ENCODE data around the gene TSTD1.
"Not testable (repeated sequence)": the region's sequence is repeated elsewhere in the genome, so short reads cannot be mapped to it uniquely, and the experiment has no call there.

Gene TSTD1

DNA sequence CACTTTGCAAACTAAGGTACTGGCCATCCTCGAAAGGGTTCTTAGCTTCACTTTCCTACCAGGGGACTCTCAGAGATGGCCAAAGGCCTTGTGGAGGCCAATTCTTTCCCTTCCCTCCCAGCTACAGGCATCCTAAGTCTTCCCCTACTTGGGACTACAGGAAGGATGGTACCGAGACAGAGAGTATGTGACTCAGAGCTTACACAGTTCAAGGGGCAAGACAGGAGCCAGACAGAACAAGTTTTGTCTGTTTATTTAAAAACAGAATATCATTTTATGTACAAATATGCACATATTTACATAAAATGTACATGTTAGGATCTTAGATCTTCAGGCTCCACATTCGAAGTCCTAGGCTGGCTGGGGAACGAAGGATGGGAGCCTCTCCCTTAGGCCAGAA is 32.0 kb upstream of the TSTD1 start:
- no peak for DNase-seq (ENCODE audit: insufficient read length, low spot score)
- no peak for FAIRE-seq
- TF ChIP-seq TAF1 (IDR thresholded peaks at IDR 0.05; ENCODE audit: low read depth, low read length) (no peak), PAX5 (IDR thresholded peaks at IDR 0.05; ENCODE audit: insufficient read depth, low read length, severe bottlenecking) (no peak), SPI1 (IDR thresholded peaks at IDR 0.05; ENCODE audit: low read depth, low read length) (no peak), POU2F2 (IDR thresholded peaks at IDR 0.05; ENCODE audit: low read depth, low read length) (no peak), POLR2A (IDR thresholded peaks at IDR 0.05; ENCODE audit: low read depth, low read length) (no peak), POLR2AphosphoS5 (IDR thresholded peaks at IDR 0.05; ENCODE audit: low read depth, low read length) (no peak)

- DNase-seq (ENCODE audit: insufficient read length, low spot score) = peak; percentile 90
- TF ChIP-seq POLR2A (IDR thresholded peaks at IDR 0.05; ENCODE audit: low read depth, low read length) (peak; percentile 87), SPI1 (IDR thresholded peaks at IDR 0.05; ENCODE audit: low read depth, low read length) (peak; percentile 73), TAF1 (IDR thresholded peaks at IDR 0.05; ENCODE audit: low read depth, low read length) (peak; percentile 65; the same call in 1 of the 2 replicates), POLR2AphosphoS5 (IDR thresholded peaks at IDR 0.05; ENCODE audit: low read depth, low read length) (peak; percentile 95), POU2F2 (IDR thresholded peaks at IDR 0.05; ENCODE audit: low read depth, low read length) (peak; percentile 47; the same call in 1 of the 2 replicates), PAX5 (IDR thresholded peaks at IDR 0.05; ENCODE audit: insufficient read depth, low read length, severe bottlenecking) (no peak)
- FAIRE-seq = peak; percentile 99
These were observed 31.0 kb upstream of the TSTD1 start, which contains the start of gene ARHGAP30 for GRCh38 chr1:161069731-161070270. Gene ARHGAP30 (minus strand): TSS chr1:161069891. CDS start chr1:161069624, 267 bp downstream.

GRCh38 chr1:161069241-161069640 is 30.5 kb upstream of the TSTD1 start:
- FAIRE-seq (no peak), DNase-seq (ENCODE audit: insufficient read length, low spot score) (no peak)
- TF ChIP-seq PAX5 (IDR thresholded peaks at IDR 0.05; ENCODE audit: insufficient read depth, low read length, severe bottlenecking) = no peak
- no peak for TF ChIP-seq SPI1 (IDR thresholded peaks at IDR 0.05; ENCODE audit: low read depth, low read length)
- TF ChIP-seq TAF1 (IDR thresholded peaks at IDR 0.05; ENCODE audit: low read depth, low read length) = no peak
- TF ChIP-seq POLR2A (IDR thresholded peaks at IDR 0.05; ENCODE audit: low read depth, low read length) = no peak; the same call in 1 of the 2 replicates
- TF ChIP-seq POU2F2 (IDR thresholded peaks at IDR 0.05; ENCODE audit: low read depth, low read length) = no peak
- no peak for TF ChIP-seq POLR2AphosphoS5 (IDR thresholded peaks at IDR 0.05; ENCODE audit: low read depth, low read length)

GRCh38 chr1:161068306-161069234 is 29.8 kb upstream of the TSTD1 start:
- TF ChIP-seq POLR2AphosphoS5 (IDR thresholded peaks at IDR 0.05; ENCODE audit: low read depth, low read length) = peak; percentile 48
- TF ChIP-seq PAX5 (IDR thresholded peaks at IDR 0.05; ENCODE audit: insufficient read depth, low read length, severe bottlenecking) = no peak
- peak; percentile 71 for TF ChIP-seq SPI1 (IDR thresholded peaks at IDR 0.05; ENCODE audit: low read depth, low read length)
- peak; percentile 35; the same call in 1 of the 2 replicates for TF ChIP-seq TAF1 (IDR thresholded peaks at IDR 0.05; ENCODE audit: low read depth, low read length)
- TF ChIP-seq POLR2A (IDR thresholded peaks at IDR 0.05; ENCODE audit: low read depth, low read length) = peak; percentile 72
- no peak for TF ChIP-seq POU2F2 (IDR thresholded peaks at IDR 0.05; ENCODE audit: low read depth, low read length)
- DNase-seq (ENCODE audit: insufficient read length, low spot score) (no peak), FAIRE-seq (peak; percentile 96)

- FAIRE-seq (no peak), DNase-seq (ENCODE audit: insufficient read length, low spot score) (no peak)
- TF ChIP-seq PAX5 (IDR thresholded peaks at IDR 0.05; ENCODE audit: insufficient read depth, low read length, severe bottlenecking) (no peak), POU2F2 (IDR thresholded peaks at IDR 0.05; ENCODE audit: low read depth, low read length) (no peak), POLR2AphosphoS5 (IDR thresholded peaks at IDR 0.05; ENCODE audit: low read depth, low read length) (no peak), SPI1 (IDR thresholded peaks at IDR 0.05; ENCODE audit: low read depth, low read length) (no peak), TAF1 (IDR thresholded peaks at IDR 0.05; ENCODE audit: low read depth, low read length) (no peak), POLR2A (IDR thresholded peaks at IDR 0.05; ENCODE audit: low read depth, low read length) (no peak)
These were observed 27.9 kb upstream of the TSTD1 start for GRCh38 chr1:161066694-161067093.

GRCh38 chr1:161065681-161066080 is 26.9 kb upstream of the TSTD1 start:
- DNase-seq (ENCODE audit: insufficient read length, low spot score); FAIRE-seq: not testable (repeated sequence)

GRCh38 chr1:161063936-161064335 is 25.2 kb upstream of the TSTD1 start:
- DNase-seq (ENCODE audit: insufficient read length, low spot score); FAIRE-seq: not testable (repeated sequence)

GRCh38 chr1:161061419-161061818 is 22.7 kb upstream of the TSTD1 start:
- no peak for FAIRE-seq
- TF ChIP-seq POU2F2 (IDR thresholded peaks at IDR 0.05; ENCODE audit: low read depth, low read length) = no peak
- no peak for TF ChIP-seq SPI1 (IDR thresholded peaks at IDR 0.05; ENCODE audit: low read depth, low read length)
- no peak for TF ChIP-seq POLR2A (IDR thresholded peaks at IDR 0.05; ENCODE audit: low read depth, low read length)
- no peak for TF ChIP-seq TAF1 (IDR thresholded peaks at IDR 0.05; ENCODE audit: low read depth, low read length)
- no peak for TF ChIP-seq POLR2AphosphoS5 (IDR thresholded peaks at IDR 0.05; ENCODE audit: low read depth, low read length)
- no peak for TF ChIP-seq PAX5 (IDR thresholded peaks at IDR 0.05; ENCODE audit: insufficient read depth, low read length, severe bottlenecking)
- no peak for DNase-seq (ENCODE audit: insufficient read length, low spot score)

DNA sequence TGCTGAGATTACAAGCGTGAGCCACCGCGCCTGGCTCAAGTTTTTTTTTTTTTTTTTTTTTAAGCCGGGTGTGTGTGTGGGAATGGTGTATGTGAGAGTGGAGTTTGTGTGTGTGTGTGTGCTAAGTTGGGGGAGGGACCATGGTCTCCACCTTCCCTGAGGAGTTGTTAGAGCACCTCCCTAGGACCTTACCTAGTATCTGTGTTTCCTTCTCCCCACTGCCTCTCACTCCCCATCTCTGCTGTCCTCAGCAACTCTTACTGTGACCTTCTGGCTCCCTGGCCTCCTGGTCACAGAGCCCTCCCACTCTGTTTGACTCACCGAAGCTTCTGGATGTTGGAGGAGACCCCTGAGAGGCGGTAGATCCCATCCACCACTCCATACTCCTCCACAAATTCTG is 20.5 kb upstream of the TSTD1 start:
- DNase-seq (ENCODE audit: insufficient read length, low spot score) (no peak), FAIRE-seq (no peak)
- TF ChIP-seq SPI1 (IDR thresholded peaks at IDR 0.05; ENCODE audit: low read depth, low read length) (no peak), POLR2A (IDR thresholded peaks at IDR 0.05; ENCODE audit: low read depth, low read length) (no peak), POLR2AphosphoS5 (IDR thresholded peaks at IDR 0.05; ENCODE audit: low read depth, low read length) (no peak), TAF1 (IDR thresholded peaks at IDR 0.05; ENCODE audit: low read depth, low read length) (no peak), POU2F2 (IDR thresholded peaks at IDR 0.05; ENCODE audit: low read depth, low read length) (no peak), PAX5 (IDR thresholded peaks at IDR 0.05; ENCODE audit: insufficient read depth, low read length, severe bottlenecking) (no peak)

Measured in GM12891 (cell line).